ENCODE results near the gene WFDC8. TPM values are rescaled to one million over a fixed set of nuclear protein-coding genes. Genes with fewer than 3 reads are reported as not detected.

WFDC8 gene
- polyA plus RNA-seq, 4 donors, result not detected

DNA sequence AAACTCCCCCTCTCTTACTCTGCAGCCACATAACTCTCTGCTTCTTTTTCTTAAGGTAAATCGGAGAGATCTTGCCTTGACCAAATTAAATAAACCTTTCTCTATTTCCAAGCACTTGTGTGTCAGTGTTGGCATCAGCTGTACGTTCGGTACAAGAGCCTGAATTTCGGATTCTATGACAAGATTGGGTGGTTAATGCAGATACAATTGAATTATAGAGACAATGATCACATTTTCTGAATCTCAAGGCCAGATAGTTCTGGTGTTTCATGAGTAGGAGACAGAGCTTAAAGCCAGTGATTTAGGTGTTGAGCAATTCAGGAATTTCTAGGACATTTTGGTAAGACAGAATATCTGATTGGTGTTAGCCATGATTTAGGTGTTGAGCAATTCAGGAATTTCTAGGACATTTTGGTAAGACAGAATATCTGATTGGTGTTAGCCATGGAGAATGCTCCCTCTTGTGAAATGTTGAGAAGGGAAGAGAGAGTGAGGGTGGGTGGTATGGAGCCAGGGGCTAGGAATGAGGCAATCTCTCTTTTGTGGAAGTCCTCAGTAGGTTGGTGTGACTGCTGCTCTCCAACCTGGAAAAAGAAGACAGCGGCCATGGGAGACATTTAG is 68.7 kb downstream of the WFDC8 start:
- WGBS, 3 donors, result 77 to 86% (median 81%) methylated on average over 5 of the region's 5 CpGs
- peaks cover 0 to 3% of the 10 kb centered on the region in 2 donors for H3K9me3 ChIP-seq (ENCODE audit: control insufficient read depth in 2 of 2, insufficient read depth in 1 of 2, low read depth in 1 of 2, low read length in 1 of 2)
- FAIRE-seq, result no peak

GRCh38 chr20:45509091-45509490 is 70.0 kb downstream of the WFDC8 start:
- Histone ChIP-seq H3K27ac (ENCODE audit: low read depth in 1 of 3, low read length in 2 of 3) (no peak overlapping the region), H3K4me1 (ENCODE audit: control insufficient read depth in 3 of 3, insufficient read depth in 2 of 3, low read depth in 1 of 3, low read length in 2 of 3) (no peaks in the 10 kb centered on the region), H3K36me3 (ENCODE audit: control insufficient read depth in 3 of 3, insufficient read depth in 2 of 3, low read depth in 1 of 3, low read length in 3 of 3) (no peaks in the 10 kb centered on the region), H3K9me3 (ENCODE audit: control insufficient read depth in 2 of 2, insufficient read depth in 1 of 2, low read depth in 1 of 2, low read length in 1 of 2) (peaks cover 0 to 3% of the 10 kb centered on the region in 2 donors), H3K27me3 (ENCODE audit: control insufficient read depth in 3 of 3, insufficient read depth in 3 of 3, low read length in 3 of 3) (peaks cover 0 to 2% (median 0%) of the 10 kb centered on the region in 3 donors), H3K4me3 (ENCODE audit: low read depth in 1 of 3, low read length in 3 of 3) (no peak overlapping the region)
- no peak for DNase-seq
- no peak for FAIRE-seq
- WGBS, 3 donors, result 68 to 73% (median 69%) methylated on average over 4 of the region's 4 CpGs

More for the DNA sequence above, 68.7 kb downstream of the WFDC8 start:
- no peaks in the 10 kb centered on the region for H3K4me1 ChIP-seq (ENCODE audit: control insufficient read depth in 3 of 3, insufficient read depth in 2 of 3, low read depth in 1 of 3, low read length in 2 of 3)
- H3K27me3 ChIP-seq (ENCODE audit: control insufficient read depth in 3 of 3, insufficient read depth in 3 of 3, low read length in 3 of 3), result no peaks in the 10 kb centered on the region
- no peaks in the 10 kb centered on the region for H3K36me3 ChIP-seq (ENCODE audit: control insufficient read depth in 3 of 3, insufficient read depth in 2 of 3, low read depth in 1 of 3, low read length in 3 of 3)
- H3K4me3 ChIP-seq (ENCODE audit: low read depth in 1 of 3, low read length in 3 of 3), result no peak overlapping the region
- no peak overlapping the region for H3K27ac ChIP-seq (ENCODE audit: low read depth in 1 of 3, low read length in 2 of 3)
- no peak for DNase-seq

GRCh38 chr20:45508068-45508886 is 70.8 kb downstream of the WFDC8 start:
- no peak for FAIRE-seq
- Histone ChIP-seq H3K36me3 (ENCODE audit: control insufficient read depth in 3 of 3, insufficient read depth in 2 of 3, low read depth in 1 of 3, low read length in 3 of 3) (no peaks in the 10 kb centered on the region), H3K9me3 (ENCODE audit: control insufficient read depth in 2 of 2, insufficient read depth in 1 of 2, low read depth in 1 of 2, low read length in 1 of 2) (peaks cover 0 to 3% of the 10 kb centered on the region in 2 donors), H3K4me3 (ENCODE audit: low read depth in 1 of 3, low read length in 3 of 3) (no peak overlapping the region), H3K4me1 (ENCODE audit: control insufficient read depth in 3 of 3, insufficient read depth in 2 of 3, low read depth in 1 of 3, low read length in 2 of 3) (no peaks in the 10 kb centered on the region), H3K27ac (ENCODE audit: low read depth in 1 of 3, low read length in 2 of 3) (peak overlapping the region in 1 of 3 donors; percentile 7), H3K27me3 (ENCODE audit: control insufficient read depth in 3 of 3, insufficient read depth in 3 of 3, low read length in 3 of 3) (peaks cover 0 to 3% (median 0%) of the 10 kb centered on the region in 3 donors)
- DNase-seq, result peak; percentile 7 to 92
- WGBS, 3 donors, result 53 to 66% (median 55%) methylated on average over 7 of the region's 7 CpGs

GRCh38 chr20:45507011-45507820 is 71.9 kb downstream of the WFDC8 start:
- H3K36me3 ChIP-seq (ENCODE audit: control insufficient read depth in 3 of 3, insufficient read depth in 2 of 3, low read depth in 1 of 3, low read length in 3 of 3), result no peaks in the 10 kb centered on the region
- H3K9me3 ChIP-seq (ENCODE audit: control insufficient read depth in 2 of 2, insufficient read depth in 1 of 2, low read depth in 1 of 2, low read length in 1 of 2), result peaks cover 0 to 3% of the 10 kb centered on the region in 2 donors
- no peak overlapping the region for H3K4me3 ChIP-seq (ENCODE audit: low read depth in 1 of 3, low read length in 3 of 3)
- no peak for FAIRE-seq
- H3K27me3 ChIP-seq (ENCODE audit: control insufficient read depth in 3 of 3, insufficient read depth in 3 of 3, low read length in 3 of 3), result peaks cover 0 to 3% (median 0%) of the 10 kb centered on the region in 3 donors
- no peak for DNase-seq
- no peaks in the 10 kb centered on the region for H3K4me1 ChIP-seq (ENCODE audit: control insufficient read depth in 3 of 3, insufficient read depth in 2 of 3, low read depth in 1 of 3, low read length in 2 of 3)
- no peak overlapping the region for H3K27ac ChIP-seq (ENCODE audit: low read depth in 1 of 3, low read length in 2 of 3)
- WGBS, 3 donors, result 77 to 86% (median 79%) methylated on average over 5 of the region's 5 CpGs

GRCh38 chr20:45506398-45506797 is 72.7 kb downstream of the WFDC8 start:
- H3K36me3 ChIP-seq (ENCODE audit: control insufficient read depth in 3 of 3, insufficient read depth in 2 of 3, low read depth in 1 of 3, low read length in 3 of 3), result no peaks in the 10 kb centered on the region
- peaks cover 0 to 3% of the 10 kb centered on the region in 2 donors for H3K9me3 ChIP-seq (ENCODE audit: control insufficient read depth in 2 of 2, insufficient read depth in 1 of 2, low read depth in 1 of 2, low read length in 1 of 2)
- H3K27me3 ChIP-seq (ENCODE audit: control insufficient read depth in 3 of 3, insufficient read depth in 3 of 3, low read length in 3 of 3), result peaks cover 0 to 3% (median 0%) of the 10 kb centered on the region in 3 donors
- no peak overlapping the region for H3K4me3 ChIP-seq (ENCODE audit: low read depth in 1 of 3, low read length in 3 of 3)
- 71 to 78% (median 76%) methylated on average over 2 of the region's 2 CpGs for WGBS, 3 donors
- DNase-seq (peak; percentile 23 to 64), FAIRE-seq (no peak)
- no peaks in the 10 kb centered on the region for H3K4me1 ChIP-seq (ENCODE audit: control insufficient read depth in 3 of 3, insufficient read depth in 2 of 3, low read depth in 1 of 3, low read length in 2 of 3)
- no peak overlapping the region for H3K27ac ChIP-seq (ENCODE audit: low read depth in 1 of 3, low read length in 2 of 3)

DNA sequence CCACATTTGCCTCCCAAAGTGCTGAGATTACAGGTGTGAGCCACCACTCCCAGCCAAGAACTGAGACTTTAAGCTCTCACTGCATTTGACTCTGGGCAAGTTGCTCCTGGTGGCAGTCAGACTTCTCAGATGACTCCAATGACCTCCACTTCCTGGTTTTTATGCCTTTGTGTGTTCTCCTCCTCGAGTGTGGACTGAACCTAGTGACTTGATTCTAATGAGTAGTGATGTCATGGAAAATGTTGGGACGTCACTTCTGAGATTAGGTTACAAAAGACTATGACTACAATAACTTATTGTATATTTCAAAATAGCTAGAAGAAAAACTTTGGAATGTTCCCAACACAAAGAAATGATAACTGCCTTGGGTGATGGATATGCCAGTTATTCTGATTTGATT is 75.7 kb downstream of the WFDC8 start:
- no peak overlapping the region for H3K27ac ChIP-seq (ENCODE audit: low read depth in 1 of 3, low read length in 2 of 3)
- WGBS, 3 donors, result 14 to 43% (median 29%) methylated on average over 2 of the region's 2 CpGs
- peaks cover 0 to 3% (median 0%) of the 10 kb centered on the region in 3 donors for H3K4me1 ChIP-seq (ENCODE audit: control insufficient read depth in 3 of 3, insufficient read depth in 2 of 3, low read depth in 1 of 3, low read length in 2 of 3)
- H3K36me3 ChIP-seq (ENCODE audit: control insufficient read depth in 3 of 3, insufficient read depth in 2 of 3, low read depth in 1 of 3, low read length in 3 of 3), result no peaks in the 10 kb centered on the region
- no peak for FAIRE-seq
- peaks cover 0 to 3% of the 10 kb centered on the region in 2 donors for H3K9me3 ChIP-seq (ENCODE audit: control insufficient read depth in 2 of 2, insufficient read depth in 1 of 2, low read depth in 1 of 2, low read length in 1 of 2)
- DNase-seq, result no peak
- H3K27me3 ChIP-seq (ENCODE audit: control insufficient read depth in 3 of 3, insufficient read depth in 3 of 3, low read length in 3 of 3), result peaks cover 0 to 5% (median 3%) of the 10 kb centered on the region in 3 donors
- no peak overlapping the region for H3K4me3 ChIP-seq (ENCODE audit: low read depth in 1 of 3, low read length in 3 of 3)

DNA sequence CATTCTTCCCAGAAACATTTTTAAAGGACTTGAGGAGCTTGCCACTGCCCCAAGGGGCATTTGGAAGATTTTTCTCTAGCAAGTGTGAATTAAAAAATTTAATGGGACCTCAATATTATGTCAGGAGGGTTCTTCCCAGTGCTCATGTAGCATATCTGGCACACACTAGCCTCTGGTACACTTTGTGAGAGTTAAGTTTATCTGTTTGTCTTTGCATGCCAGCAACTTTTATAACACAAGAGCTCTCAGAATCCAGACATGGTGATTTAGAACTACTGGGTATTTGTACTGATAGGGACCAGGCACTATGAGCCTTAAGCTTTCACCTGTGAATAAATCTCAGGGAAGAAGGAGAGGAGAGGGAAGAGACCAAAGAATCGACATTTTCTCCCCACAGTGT is 76.5 kb downstream of the WFDC8 start:
- Histone ChIP-seq H3K4me3 (ENCODE audit: low read depth in 1 of 3, low read length in 3 of 3) (no peak overlapping the region), H3K27me3 (ENCODE audit: control insufficient read depth in 3 of 3, insufficient read depth in 3 of 3, low read length in 3 of 3) (peaks cover 0 to 8% (median 3%) of the 10 kb centered on the region in 3 donors), H3K4me1 (ENCODE audit: control insufficient read depth in 3 of 3, insufficient read depth in 2 of 3, low read depth in 1 of 3, low read length in 2 of 3) (peaks cover 0 to 3% (median 0%) of the 10 kb centered on the region in 3 donors), H3K27ac (ENCODE audit: low read depth in 1 of 3, low read length in 2 of 3) (no peak overlapping the region), H3K9me3 (ENCODE audit: control insufficient read depth in 2 of 2, insufficient read depth in 1 of 2, low read depth in 1 of 2, low read length in 1 of 2) (no peaks in the 10 kb centered on the region), H3K36me3 (ENCODE audit: control insufficient read depth in 3 of 3, insufficient read depth in 2 of 3, low read depth in 1 of 3, low read length in 3 of 3) (no peaks in the 10 kb centered on the region)
- WGBS, 3 donors, result 27 to 47% (median 44%) methylated on average over 1 of the region's 1 CpG
- DNase-seq (no peak), FAIRE-seq (no peak)

All from small intestine (tissue), 7 donors.